GM23338 (cell line): Measurements from ENCODE around the gene CCNYL1.

Experiments used
- CREB1 ChIP-seq: fragments of 250-450 bp; sonication (Bioruptor Pico); IDR thresholded peaks from 2 replicates; pipeline ENCODE4 v1.5.0; 2020; ENCODE audit warnings: low read depth, mild to moderate bottlenecking, moderate library complexity
- CTCF ChIP-seq, 2 experiments: fragments of 200-600 bp in 1 of 2; sonication (generic) in 1 of 2; conservative IDR thresholded peaks; 2 replicates each; pipeline versions ENCODE4 v1.5.1 to v1.6.1; 2016 to 2017; ENCODE audit warnings: antibody characterized with exemption in 2 of 2, low read depth in 2 of 2, mild to moderate bottlenecking in 2 of 2, moderate library complexity in 1 of 2
- EZH2 ChIP-seq: fragments of 200-600 bp; sonication (generic); IDR thresholded peaks from one replicate; pipeline ENCODE4 v1.8.0; 2017; ENCODE audit warnings: antibody characterized with exemption, mild to moderate bottlenecking, low read depth; ENCODE audit not compliant: unreplicated experiment

- no peak for TF ChIP-seq CTCF (conservative IDR thresholded peaks at IDR 0.05; ENCODE audit: low read depth in 2 of 2)
- no peak for TF ChIP-seq EZH2
- no peak for TF ChIP-seq CREB1 (CRISPR knock-in tag)
Measured at GRCh38 chr2:207787800-207788199, 76.4 kb downstream of the CCNYL1 start.
